ENCODE measurements around the gene ADK. TPM values are rescaled to one million over a fixed set of nuclear protein-coding genes. Genes with fewer than 3 reads are reported as not detected.
A peak's percentile ranks its signal among the peaks of the same experiment; 100 is the strongest.

Gene ADK
- total and polyA plus RNA-seq, 2 of the 4 experiments (the other 2 are of a cell fraction): 30.6 to 40.9 TPM

- Histone ChIP-seq H4K91ac (ENCODE audit: insufficient read depth, low read depth, low read length) (no peak overlapping the region), H3K18ac (ENCODE audit: low read depth, low read length) (no peak overlapping the region), H3K14ac (replicated peaks; ENCODE audit: low read depth, low read length) (no peak overlapping the region), H4K5ac (ENCODE audit: low read depth, low read length) (no peak overlapping the region), H3K56ac (ENCODE audit: extremely low read depth, insufficient read depth, low read length) (no peak overlapping the region), H3K36me3 (ENCODE audit: control insufficient read depth, insufficient read depth, low read length) (peaks cover 51% of the 10 kb centered on the region), H3K9me3 (ENCODE audit: control insufficient read depth, insufficient read depth, low read length) (no peaks in the 10 kb centered on the region), H3K4me3 (ENCODE audit: insufficient read depth, low read depth, low read length) (no peak overlapping the region), H2BK5ac (ENCODE audit: low read depth, low read length, poor library complexity, severe bottlenecking) (no peak overlapping the region), H3K4me2 (ENCODE audit: low read depth, low read length) (no peak overlapping the region), H4K20me1 (ENCODE audit: insufficient read depth, low read length) (peaks cover 16% of the 10 kb centered on the region), H3K4me1 (ENCODE audit: control insufficient read depth, insufficient read depth, low read length) (peaks cover 8% of the 10 kb centered on the region), H3K9ac (ENCODE audit: low read depth, low read length) (no peak overlapping the region), H3K4ac (ENCODE audit: low read depth, low read length) (no peak overlapping the region), H3K9me1 (ENCODE audit: insufficient read depth, low read length) (no peaks in the 10 kb centered on the region), H3K27ac (ENCODE audit: insufficient read depth, low read length) (no peak overlapping the region), H3K79me1 (ENCODE audit: low read depth in 1 of 2, low read length in 2 of 2) (peaks cover 5 to 29% of the 10 kb centered on the region in 2 experiments; a peak in 3 of 4 replicates), H3K27me3 (ENCODE audit: control insufficient read depth, insufficient read depth, low read length) (no peaks in the 10 kb centered on the region), H2AK5ac (ENCODE audit: low read depth, low read length) (no peak overlapping the region), H2BK15ac (ENCODE audit: low read depth, low read length) (no peak overlapping the region), H2BK20ac (ENCODE audit: low read depth, low read length) (no peak overlapping the region), H2AFZ (replicated peaks; ENCODE audit: low read length, poor library complexity) (no peak overlapping the region), H3K23ac (ENCODE audit: low read depth, low read length) (no peak overlapping the region), H2AK9ac (replicated peaks; ENCODE audit: low read depth, low read length, poor library complexity) (no peak overlapping the region), H4K8ac (ENCODE audit: low read depth in 2 of 2, low read length in 2 of 2) (peak overlapping the region in 1 of 2 experiments; percentile 4; a peak in 1 of 4 replicates), H2BK120ac (ENCODE audit: low read depth, low read length) (no peak overlapping the region)
- ATAC-seq (ENCODE audit: low read depth): no peak
- CTCF ChIA-PET: interaction anchor here (0.5 to 1.9 kb wide), 6 partner anchors 14 to 237 kb away, joined by 3 to 4 read pairs (median 4); no protein-coding TSS in a partner anchor
- DNase-seq: no peak
- TF ChIP-seq RAD21 (IDR thresholded peaks at IDR 0.05; ENCODE audit: low read length) (no peak), CHD1 (IDR thresholded peaks at IDR 0.05; ENCODE audit: low read depth, low read length) (no peak), ELK1 (IDR thresholded peaks at IDR 0.05; ENCODE audit: borderline replicate concordance, low read depth, low read length) (no peak), SMC3 (IDR thresholded peaks at IDR 0.05; ENCODE audit: low read depth, low read length) (no peak), FOS (IDR thresholded peaks at IDR 0.05; ENCODE audit: low read depth, low read length) (no peak), MAZ (IDR thresholded peaks at IDR 0.05; ENCODE audit: borderline replicate concordance, low read depth, low read length) (no peak), CTCF (conservative IDR thresholded peaks at IDR 0.05; ENCODE audit: low read depth, low read length) (no peak), MAFK (IDR thresholded peaks at IDR 0.05; ENCODE audit: low read depth, low read length) (no peak), RFX5 (IDR thresholded peaks at IDR 0.05; ENCODE audit: low read depth, low read length) (no peak), MXI1 (IDR thresholded peaks at IDR 0.05; ENCODE audit: borderline replicate concordance, low read depth, low read length) (no peak), RCOR1 (IDR thresholded peaks at IDR 0.05; ENCODE audit: insufficient replicate concordance, low read length) (no peak), NFE2L2 (IDR thresholded peaks at IDR 0.05; ENCODE audit: low read depth, low read length) (no peak), USF2 (IDR thresholded peaks at IDR 0.05; ENCODE audit: low read depth, low read length) (no peak)
- in situ Hi-C loops (cut with MboI; ENCODE audit: low sequenced_read_pairs) (no loop called here), dilution Hi-C loops (cut with HindIII; ENCODE audit: low sequenced_read_pairs, unreplicated experiment) (no loop called here), intact Hi-C loops (cut with micrococcal nuclease) (loop anchor here (10.0 kb wide), 1 partner anchor 982 kb away; a partner anchor contains a TSS)
- 20% methylated on average over 1 of the region's 1 CpG; no CpG with 5 or more reads in 1 of the 2 experiments for WGBS, 2 experiments (ENCODE audit: extremely low coverage in 2 of 2, insufficient read length in 1 of 2)
- POLR2A ChIA-PET (ENCODE audit: unreplicated experiment): interaction anchor here (0.7 kb wide), 1 partner anchor 44 kb away, joined by 3 read pairs; no protein-coding TSS in a partner anchor
- BruUV-seq (replicated peaks): TSS peak; percentile 74
Measured at GRCh38 chr10:74123081-74123480, 27.9 kb upstream of the ADK start.

Measured in IMR-90 (cell line).